HG02759 (cell line): ENCODE data around the gene CRTAC1.

Experiments used
- ATAC-seq: cut with Tn5 transposase; IDR thresholded peaks from one replicate; pipeline ENCODE4 v1.9.1; 2021; ENCODE audit warnings: mild to moderate bottlenecking, moderate library complexity; ENCODE audit not compliant: unreplicated experiment

The CRTAC1 gene

GRCh38 chr10:98029149-98030092 lies 1.0 kb downstream of the CRTAC1 start:
- no peak for ATAC-seq

DNA sequence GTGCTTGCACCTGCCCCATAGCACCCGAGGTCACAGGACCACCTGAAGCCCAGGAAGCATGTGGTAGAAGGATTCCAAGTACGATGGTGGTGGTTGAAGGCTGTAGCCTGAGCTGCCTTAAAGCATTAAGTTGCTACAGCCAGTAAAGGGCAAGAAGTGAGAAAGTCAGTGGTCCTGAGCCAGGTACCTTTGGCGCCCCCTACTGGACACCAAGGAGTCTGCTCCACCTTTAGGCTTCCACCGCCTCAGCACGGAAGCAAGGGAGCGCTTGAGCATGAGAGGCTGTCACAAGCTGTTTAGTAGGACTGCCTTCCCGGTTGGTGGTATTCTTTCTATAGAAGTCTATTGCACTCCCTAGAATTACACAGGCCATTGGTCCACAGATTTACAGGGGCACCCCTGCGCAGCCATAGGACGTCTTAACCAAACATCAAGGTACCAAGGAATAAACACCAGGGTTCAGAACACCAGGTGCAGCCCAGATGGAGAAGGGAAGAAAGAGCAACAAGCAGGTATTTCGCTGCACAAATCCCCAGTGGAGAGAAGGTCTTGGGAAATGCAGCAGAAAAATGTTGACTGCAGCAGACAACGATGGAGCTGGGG lies 2.2 kb downstream of the CRTAC1 start:
- ATAC-seq = no peak

- ATAC-seq = no peak
Observed at GRCh38 chr10:98023024-98023423, 7.4 kb downstream of the CRTAC1 start.

DNA sequence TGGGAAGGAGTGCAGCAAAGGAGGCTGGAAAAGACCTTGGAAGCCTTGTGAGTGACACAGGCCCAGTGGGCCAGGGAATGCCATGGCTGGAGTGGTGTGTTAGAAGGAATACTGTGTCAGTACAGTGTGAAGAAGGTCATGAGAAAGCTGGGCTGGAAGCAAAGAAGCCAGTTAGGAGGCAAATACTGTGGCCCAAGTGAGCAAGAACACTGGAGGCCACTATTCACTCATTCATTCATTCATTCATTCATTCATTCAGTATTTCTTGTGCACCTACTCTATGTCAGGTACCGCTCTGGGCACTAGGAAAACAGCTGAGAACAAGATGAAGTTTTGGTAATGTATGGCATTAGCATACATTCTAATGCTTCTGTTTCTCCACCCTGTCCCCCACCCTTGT lies 9.6 kb downstream of the CRTAC1 start:
- no peak for ATAC-seq

DNA sequence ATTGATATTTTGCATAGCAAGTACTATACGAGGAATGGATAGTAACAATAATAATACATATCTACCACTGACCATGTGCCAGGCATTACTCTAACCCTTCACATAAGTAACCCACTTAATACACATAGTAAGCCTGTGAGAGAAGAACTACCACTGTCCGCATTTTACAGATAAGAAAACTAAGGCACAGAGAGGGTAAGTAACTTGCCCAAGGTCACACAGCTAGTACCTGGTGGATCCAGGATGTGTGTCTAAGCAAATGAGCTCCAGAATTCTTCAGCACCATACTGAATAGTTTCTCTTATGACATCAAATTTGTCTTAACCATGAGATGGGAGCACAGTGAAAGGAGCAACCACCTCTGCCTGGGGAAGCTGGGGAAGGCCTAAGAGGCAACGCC lies 10.2 kb downstream of the CRTAC1 start:
- ATAC-seq = no peak

DNA sequence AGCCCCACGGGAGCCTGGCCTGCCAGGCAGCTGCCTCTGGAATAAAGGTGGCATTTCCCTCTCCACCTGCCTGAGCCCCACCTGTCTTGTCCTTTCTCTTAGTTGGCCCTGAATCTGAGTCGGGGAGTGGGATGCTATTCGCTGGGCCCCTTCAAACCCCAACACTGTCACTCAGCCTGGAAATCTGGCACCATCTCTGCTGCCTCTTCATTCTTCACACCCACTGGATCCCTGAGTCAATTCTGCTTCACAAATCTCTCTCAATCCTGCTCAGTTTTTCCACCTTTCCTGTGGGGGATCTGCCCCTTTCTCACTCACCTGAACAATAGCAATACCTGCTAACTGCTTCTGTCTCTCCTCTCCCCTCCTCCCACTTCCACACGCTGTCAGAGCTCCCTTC lies 10.6 kb downstream of the CRTAC1 start:
- no peak for ATAC-seq

DNA sequence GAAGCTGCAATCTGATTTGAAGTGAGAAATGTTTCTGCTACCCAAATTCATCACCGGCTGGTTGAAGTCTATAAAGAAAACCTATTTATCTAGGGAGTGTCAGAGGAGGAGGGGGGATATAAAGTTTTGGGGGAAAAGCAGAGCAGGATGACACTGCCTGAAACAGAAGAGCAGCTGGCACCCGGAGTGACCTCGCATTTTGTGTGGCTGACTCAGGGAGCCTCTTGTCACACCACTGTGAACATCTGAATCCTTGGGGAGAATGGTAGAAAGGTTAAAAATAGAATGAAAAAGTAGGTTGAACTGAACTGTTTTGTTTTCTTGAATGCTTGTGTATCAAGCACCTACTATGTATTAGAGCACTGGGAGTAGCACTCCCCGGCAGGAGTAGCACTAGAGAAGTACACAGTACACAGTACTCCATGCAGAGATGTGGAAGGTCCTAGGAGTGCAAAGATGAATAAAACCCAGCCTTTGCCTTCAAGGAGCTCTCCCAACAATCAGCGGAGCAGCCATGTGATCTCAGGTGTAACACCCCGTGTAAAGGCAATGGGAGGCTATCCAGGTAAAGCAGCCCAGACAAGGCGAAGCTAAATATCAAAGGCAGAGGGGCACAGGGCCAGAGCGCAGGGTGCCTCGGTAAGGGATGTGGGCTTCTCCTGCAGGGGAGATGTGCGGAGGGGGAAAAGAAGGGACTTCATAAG lies 13.5 kb downstream of the CRTAC1 start:
- no peak for ATAC-seq

DNA sequence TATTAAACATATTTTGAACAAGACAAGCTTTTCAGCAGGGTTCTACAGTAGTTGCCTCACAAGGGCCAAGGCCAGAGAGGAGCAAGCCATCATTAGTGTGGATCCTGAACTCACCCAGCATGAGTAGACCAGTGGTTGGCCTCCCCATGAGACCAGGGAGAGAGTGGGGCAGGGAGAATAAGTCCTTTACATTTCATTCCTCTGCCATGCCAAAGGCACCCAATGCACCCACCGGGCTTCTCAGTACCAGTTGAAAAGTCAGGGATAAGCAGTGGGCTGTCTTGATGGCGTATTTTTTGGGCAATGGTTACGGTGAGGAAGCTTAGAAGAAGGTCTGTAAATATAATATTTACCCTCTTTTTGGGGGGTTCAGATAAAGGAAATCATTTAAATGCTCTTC lies 16.6 kb downstream of the CRTAC1 start:
- ATAC-seq = no peak

DNA sequence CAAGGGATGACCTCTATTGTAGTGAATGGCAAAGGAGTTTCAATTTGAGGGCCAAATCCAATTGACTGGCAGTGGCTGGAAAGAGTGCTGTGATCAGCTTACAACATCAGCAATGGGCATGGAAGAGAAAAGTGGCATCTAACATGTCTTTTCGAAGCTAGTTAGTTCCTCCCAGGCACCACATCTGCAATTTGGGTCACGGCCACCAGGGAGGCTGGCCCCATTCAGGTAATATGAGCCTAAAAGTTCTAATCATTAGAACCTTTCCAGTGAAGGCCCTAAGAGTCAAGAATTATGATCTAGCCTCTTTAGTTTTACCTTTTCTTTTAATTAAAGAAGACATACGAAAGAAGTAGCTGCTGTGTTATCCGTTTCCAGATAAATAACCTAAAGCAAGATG lies 17.3 kb downstream of the CRTAC1 start:
- no peak for ATAC-seq

DNA sequence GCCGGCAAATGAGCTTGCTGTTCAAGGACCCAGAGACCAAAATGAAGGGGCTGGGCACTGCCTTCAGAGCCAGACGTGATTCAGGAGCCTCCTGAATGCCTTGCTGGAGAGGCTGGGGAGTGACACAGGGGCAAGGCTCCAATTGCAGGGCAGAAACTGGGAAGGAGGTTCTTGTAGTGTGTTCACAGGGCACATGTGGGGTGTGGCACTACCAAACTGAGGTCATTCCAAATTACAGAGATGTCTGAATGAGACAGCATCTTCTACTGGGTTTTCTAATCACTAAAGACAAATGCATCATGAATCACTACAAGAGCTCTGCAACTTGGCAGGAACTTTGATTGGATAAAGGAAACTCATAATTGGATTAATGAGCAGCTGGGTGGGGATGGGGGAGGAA lies 17.8 kb downstream of the CRTAC1 start:
- ATAC-seq = no peak

GRCh38 chr10:98010939-98011685 lies 19.3 kb downstream of the CRTAC1 start:
- ATAC-seq = no peak

DNA sequence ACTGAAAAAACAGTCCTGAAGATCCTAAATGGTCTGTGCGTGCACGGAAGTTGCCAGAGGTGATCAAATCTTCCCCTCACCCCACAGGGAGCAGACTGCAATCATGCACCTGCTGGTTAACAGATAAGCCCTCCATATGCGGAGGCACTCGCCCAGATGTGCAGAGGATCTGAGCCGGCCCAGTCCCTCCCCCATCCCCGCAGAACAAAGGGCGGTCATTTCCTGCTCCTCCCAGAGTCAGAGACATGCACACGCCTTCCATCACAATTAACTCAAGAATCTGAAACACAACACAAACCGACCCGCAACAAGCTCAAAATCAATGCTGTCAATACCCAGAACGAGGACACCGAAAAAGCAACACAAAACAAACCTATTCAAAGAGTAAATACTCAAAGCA lies 24.2 kb downstream of the CRTAC1 start:
- ATAC-seq = no peak

DNA sequence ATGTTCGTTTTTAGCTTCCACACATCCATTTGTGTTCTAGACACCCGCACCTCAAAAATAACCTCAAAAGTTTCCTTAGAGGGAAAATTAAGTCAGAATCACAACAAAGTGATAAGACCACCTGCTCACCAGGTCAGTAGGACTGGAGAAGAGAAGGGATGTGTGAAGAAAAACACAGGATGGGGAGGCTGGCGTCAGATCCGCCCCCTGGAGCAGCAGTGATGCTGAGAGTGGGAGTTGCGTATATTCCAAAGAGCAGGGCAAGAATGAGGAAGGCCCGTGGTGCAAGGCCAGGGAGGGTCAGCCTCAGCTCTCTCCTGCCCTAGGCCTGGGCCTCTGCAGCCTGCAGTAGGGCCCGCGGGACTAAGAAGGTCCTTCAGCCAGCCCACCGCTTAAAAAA lies 28.7 kb downstream of the CRTAC1 start:
- no peak for ATAC-seq

GRCh38 chr10:98000346-98000745 lies 30.1 kb downstream of the CRTAC1 start:
- no peak for ATAC-seq

DNA sequence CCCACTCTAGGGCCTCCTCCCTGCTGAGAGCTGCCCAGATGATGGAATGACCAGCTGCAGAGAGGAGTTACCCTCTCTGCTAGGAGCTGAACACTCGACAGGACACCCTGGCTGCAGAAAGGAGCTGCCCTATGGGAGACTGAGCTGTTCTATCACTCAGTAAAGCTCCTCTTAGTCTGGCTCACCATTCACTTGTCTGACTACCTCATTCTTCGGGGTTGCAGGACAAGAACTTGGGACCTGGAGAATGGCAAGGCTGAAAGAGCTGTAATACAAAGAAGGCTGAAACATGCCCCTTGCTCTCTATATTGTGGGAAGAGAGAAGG lies 30.5 kb downstream of the CRTAC1 start:
- ATAC-seq = no peak

GRCh38 chr10:97999066-97999922 lies 31.1 kb downstream of the CRTAC1 start:
- no peak for ATAC-seq

- ATAC-seq = no peak
Observed at GRCh38 chr10:97991871-97992270, 38.5 kb downstream of the CRTAC1 start.

DNA sequence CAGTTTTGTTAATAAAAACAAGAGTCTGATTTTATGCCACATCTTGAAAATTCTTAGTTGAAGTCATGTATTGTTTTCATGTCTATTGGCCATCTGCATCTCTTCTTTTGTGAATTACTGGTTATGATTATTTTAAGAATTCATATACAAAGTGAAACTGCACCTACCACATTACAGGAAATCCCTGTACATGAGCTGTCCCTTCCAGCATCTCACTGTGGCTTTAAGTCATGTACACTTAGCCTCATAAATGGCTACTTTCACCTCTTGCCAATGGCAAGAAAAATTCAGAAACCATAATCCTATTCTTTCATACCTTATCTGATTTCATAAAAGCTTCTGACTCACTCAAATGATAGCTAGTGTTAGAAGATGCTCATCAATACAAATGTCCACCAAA lies 48.6 kb downstream of the CRTAC1 start:
- ATAC-seq = no peak

- no peak for ATAC-seq
Observed at GRCh38 chr10:97977673-97978072, 52.7 kb downstream of the CRTAC1 start.

GRCh38 chr10:97975598-97975997 lies 54.8 kb downstream of the CRTAC1 start:
- no peak for ATAC-seq
